GM18907 (cell line): Measurements from ENCODE around the gene PRB2.
"Not testable (repeated sequence)": the region's sequence is repeated elsewhere in the genome, so short reads cannot be mapped to it uniquely, and the experiment has no call there.

Experiments
- ATAC-seq: cut with Tn5 transposase; IDR thresholded peaks from one replicate; pipeline ENCODE4 v1.9.1; 2021; ENCODE audit warnings: mild to moderate bottlenecking, moderate library complexity; ENCODE audit not compliant: unreplicated experiment

Gene PRB2

GRCh38 chr12:11395467-11395866 lies at the start of gene PRB2:
Gene PRB2 (minus strand): TSS chr12:11395567. CDS start chr12:11395529, 38 bp downstream.
- ATAC-seq: not testable (repeated sequence)

- no peak for ATAC-seq
Observed at GRCh38 chr12:11437966-11438365, 42.6 kb upstream of the PRB2 start.

- no peak for ATAC-seq
Observed at GRCh38 chr12:11433664-11434063, 38.3 kb upstream of the PRB2 start.

- no peak for ATAC-seq
Observed at GRCh38 chr12:11431486-11431885, 36.1 kb upstream of the PRB2 start.

- ATAC-seq: no peak
Observed at GRCh38 chr12:11427341-11427740, 32.0 kb upstream of the PRB2 start.

GRCh38 chr12:11412731-11413130 lies 17.4 kb upstream of the PRB2 start:
- no peak for ATAC-seq

- ATAC-seq: no peak
Observed at GRCh38 chr12:11408096-11408495, 12.7 kb upstream of the PRB2 start.

GRCh38 chr12:11397366-11397765 lies 2.0 kb upstream of the PRB2 start:
- no peak for ATAC-seq

GRCh38 chr12:11391456-11391855 lies 3.9 kb downstream of the PRB2 start:
- not testable (repeated sequence) for ATAC-seq

GRCh38 chr12:11377420-11377819 lies 17.9 kb downstream of the PRB2 start:
- ATAC-seq: not testable (repeated sequence)

GRCh38 chr12:11361151-11361550 lies 34.2 kb downstream of the PRB2 start:
- no peak for ATAC-seq

GRCh38 chr12:11360205-11360883 lies 35.0 kb downstream of the PRB2 start:
- not testable (repeated sequence) for ATAC-seq

GRCh38 chr12:11351736-11352135 lies 43.6 kb downstream of the PRB2 start:
- ATAC-seq: not testable (repeated sequence)

GRCh38 chr12:11348439-11348838 lies 46.9 kb downstream of the PRB2 start:
- ATAC-seq: no peak

- no peak for ATAC-seq
Observed at GRCh38 chr12:11347810-11348209, 47.6 kb downstream of the PRB2 start.

- no peak for ATAC-seq
Observed at GRCh38 chr12:11344500-11344899, 50.9 kb downstream of the PRB2 start.
